ENCODE data around the gene SOHLH1.
A peak's percentile ranks its signal among the peaks of the same experiment; 100 is the strongest.

SOHLH1 gene

GRCh38 chr9:135663451-135663770, 35.9 kb downstream of the SOHLH1 start:
- no peak for DNase-seq (ENCODE audit: low read depth)
- no peak for TF ChIP-seq CTCF (conservative IDR thresholded peaks at IDR 0.05; ENCODE audit: control insufficient read depth, insufficient read depth, low read depth, low read length)
- no peak overlapping the region for H3K4me3 ChIP-seq (ENCODE audit: control insufficient read depth, low read depth, low read length)

GRCh38 chr9:135662758-135663450, 36.4 kb downstream of the SOHLH1 start, which contains the start of gene LCN9:
LCN9 (plus strand) TSS chr9:135663309; CDS start chr9:135663322, 13 bp downstream.
- DNase-seq (ENCODE audit: low read depth): peak; percentile 11
- no peak for TF ChIP-seq CTCF (conservative IDR thresholded peaks at IDR 0.05; ENCODE audit: control insufficient read depth, insufficient read depth, low read depth, low read length)
- H3K4me3 ChIP-seq (ENCODE audit: control insufficient read depth, low read depth, low read length): no peak within 1 kb of the TSS

GRCh38 chr9:135661816-135662560, 37.3 kb downstream of the SOHLH1 start:
- no peak for DNase-seq (ENCODE audit: low read depth)
- H3K4me3 ChIP-seq (ENCODE audit: control insufficient read depth, low read depth, low read length): no peak overlapping the region
- no peak for TF ChIP-seq CTCF (conservative IDR thresholded peaks at IDR 0.05; ENCODE audit: control insufficient read depth, insufficient read depth, low read depth, low read length)

- H3K4me3 ChIP-seq (ENCODE audit: control insufficient read depth, low read depth, low read length): no peak overlapping the region
- DNase-seq (ENCODE audit: low read depth): no peak
- no peak for TF ChIP-seq CTCF (conservative IDR thresholded peaks at IDR 0.05; ENCODE audit: control insufficient read depth, insufficient read depth, low read depth, low read length)
Measured at GRCh38 chr9:135660407-135660806, 38.9 kb downstream of the SOHLH1 start.

GRCh38 chr9:135659252-135659651, 40.0 kb downstream of the SOHLH1 start:
- H3K4me3 ChIP-seq (ENCODE audit: control insufficient read depth, low read depth, low read length): no peak overlapping the region
- DNase-seq (ENCODE audit: low read depth): no peak
- no peak for TF ChIP-seq CTCF (conservative IDR thresholded peaks at IDR 0.05; ENCODE audit: control insufficient read depth, insufficient read depth, low read depth, low read length)

- no peak for DNase-seq (ENCODE audit: low read depth)
- no peak for TF ChIP-seq CTCF (conservative IDR thresholded peaks at IDR 0.05; ENCODE audit: control insufficient read depth, insufficient read depth, low read depth, low read length)
- no peak overlapping the region for H3K4me3 ChIP-seq (ENCODE audit: control insufficient read depth, low read depth, low read length)
Measured at GRCh38 chr9:135657416-135657815, 41.9 kb downstream of the SOHLH1 start.

Measured in fibroblast of mammary gland (primary cell).